Measurements from ENCODE around the gene IRF4.

The IRF4 gene

GRCh38 chr6:382883-383810 is 8.4 kb upstream of the IRF4 start:
- ATAC-seq, result no peak
- TF ChIP-seq ZFP3 (CRISPR knock-in tag; IDR thresholded peaks at IDR 0.05) (no peak), ESRRG (CRISPR knock-in tag; IDR thresholded peaks at IDR 0.05) (no peak), OSR1 (CRISPR knock-in tag; IDR thresholded peaks at IDR 0.05) (no peak)
- TF ChIP-seq, protein P1, sequence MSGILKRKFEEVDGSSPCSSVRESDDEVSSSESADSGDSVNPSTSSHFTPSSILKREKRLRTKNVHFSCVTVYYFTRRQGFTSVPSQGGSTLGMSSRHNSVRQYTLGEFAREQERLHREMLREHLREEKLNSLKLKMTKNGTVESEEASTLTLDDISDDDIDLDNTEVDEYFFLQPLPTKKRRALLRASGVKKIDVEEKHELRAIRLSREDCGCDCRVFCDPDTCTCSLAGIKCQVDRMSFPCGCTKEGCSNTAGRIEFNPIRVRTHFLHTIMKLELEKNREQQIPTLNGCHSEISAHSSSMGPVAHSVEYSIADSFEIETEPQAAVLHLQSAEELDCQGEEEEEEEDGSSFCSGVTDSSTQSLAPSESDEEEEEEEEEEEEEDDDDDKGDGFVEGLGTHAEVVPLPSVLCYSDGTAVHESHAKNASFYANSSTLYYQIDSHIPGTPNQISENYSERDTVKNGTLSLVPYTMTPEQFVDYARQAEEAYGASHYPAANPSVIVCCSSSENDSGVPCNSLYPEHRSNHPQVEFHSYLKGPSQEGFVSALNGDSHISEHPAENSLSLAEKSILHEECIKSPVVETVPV (CRISPR knock-in tag; IDR thresholded peaks at IDR 0.05), result no peak

DNA sequence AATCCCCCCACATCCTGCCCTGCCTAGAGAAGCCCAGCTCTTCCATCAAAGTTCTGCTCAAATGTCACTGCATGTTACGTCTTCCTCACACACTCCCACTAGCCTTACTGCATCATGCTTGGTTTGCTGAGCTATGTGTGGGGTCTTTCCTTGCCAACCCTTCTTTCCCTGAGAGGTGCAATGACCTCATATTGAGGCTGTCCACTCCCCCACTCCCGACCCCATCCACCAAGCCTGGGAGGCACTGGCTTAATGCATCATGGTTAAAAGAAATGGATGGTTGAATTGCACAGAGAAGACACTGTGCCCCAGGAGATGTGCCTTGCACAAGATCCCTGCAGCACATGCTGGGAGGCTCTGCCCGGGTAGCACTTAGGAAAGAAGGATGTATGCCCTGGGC is 7.7 kb upstream of the IRF4 start:
- TF ChIP-seq, protein P2, sequence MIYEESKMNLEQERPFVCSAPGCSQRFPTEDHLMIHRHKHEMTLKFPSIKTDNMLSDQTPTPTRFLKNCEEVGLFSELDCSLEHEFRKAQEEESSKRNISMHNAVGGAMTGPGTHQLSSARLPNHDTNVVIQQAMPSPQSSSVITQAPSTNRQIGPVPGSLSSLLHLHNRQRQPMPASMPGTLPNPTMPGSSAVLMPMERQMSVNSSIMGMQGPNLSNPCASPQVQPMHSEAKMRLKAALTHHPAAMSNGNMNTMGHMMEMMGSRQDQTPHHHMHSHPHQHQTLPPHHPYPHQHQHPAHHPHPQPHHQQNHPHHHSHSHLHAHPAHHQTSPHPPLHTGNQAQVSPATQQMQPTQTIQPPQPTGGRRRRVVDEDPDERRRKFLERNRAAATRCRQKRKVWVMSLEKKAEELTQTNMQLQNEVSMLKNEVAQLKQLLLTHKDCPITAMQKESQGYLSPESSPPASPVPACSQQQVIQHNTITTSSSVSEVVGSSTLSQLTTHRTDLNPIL (CRISPR knock-in tag; IDR thresholded peaks at IDR 0.05; ENCODE audit: low read depth), result no peak
- TF ChIP-seq GLIS3 (CRISPR knock-in tag; IDR thresholded peaks at IDR 0.05), result no peak
- TF ChIP-seq TSHZ2 (CRISPR knock-in tag; IDR thresholded peaks at IDR 0.05), result no peak
- TF ChIP-seq RARB (CRISPR knock-in tag; IDR thresholded peaks at IDR 0.05), result no peak
- TF ChIP-seq OSR1 (CRISPR knock-in tag; IDR thresholded peaks at IDR 0.05), result no peak
- TF ChIP-seq, protein P1 (CRISPR knock-in tag; IDR thresholded peaks at IDR 0.05), result no peak
- TF ChIP-seq ZNF70 (CRISPR knock-in tag; IDR thresholded peaks at IDR 0.05), result no peak
- no peak for TF ChIP-seq ZNF8 (CRISPR knock-in tag; IDR thresholded peaks at IDR 0.05)
- TF ChIP-seq ZNF565 (CRISPR knock-in tag; conservative IDR thresholded peaks at IDR 0.05; ENCODE audit: low read depth), result no peak
- TF ChIP-seq TCF4 (CRISPR knock-in tag; IDR thresholded peaks at IDR 0.05; ENCODE audit: borderline replicate concordance), result no peak
- TF ChIP-seq PATZ1 (CRISPR knock-in tag; IDR thresholded peaks at IDR 0.05; ENCODE audit: borderline replicate concordance), result no peak
- no peak for TF ChIP-seq ZFP30 (CRISPR knock-in tag; IDR thresholded peaks at IDR 0.05)
- no peak for TF ChIP-seq ESRRG (CRISPR knock-in tag; IDR thresholded peaks at IDR 0.05)
- TF ChIP-seq PPARA (CRISPR knock-in tag; IDR thresholded peaks at IDR 0.05; ENCODE audit: borderline replicate concordance), result no peak
- TF ChIP-seq CSDC2 (CRISPR knock-in tag; IDR thresholded peaks at IDR 0.05), result no peak
- TF ChIP-seq BACH2 (CRISPR knock-in tag; IDR thresholded peaks at IDR 0.05; ENCODE audit: borderline replicate concordance), result no peak
- no peak for TF ChIP-seq SNAI2 (CRISPR knock-in tag; IDR thresholded peaks at IDR 0.05)
- TF ChIP-seq ZFP3 (CRISPR knock-in tag; IDR thresholded peaks at IDR 0.05), result no peak
- TF ChIP-seq TOX (CRISPR knock-in tag; IDR thresholded peaks at IDR 0.05; ENCODE audit: borderline replicate concordance), result no peak
- TF ChIP-seq ARNTL (CRISPR knock-in tag; IDR thresholded peaks at IDR 0.05; ENCODE audit: borderline replicate concordance, low read depth), result no peak
- no peak for ATAC-seq

- ATAC-seq, result no peak
- TF ChIP-seq SNAI2 (CRISPR knock-in tag; IDR thresholded peaks at IDR 0.05) (no peak), TSHZ2 (CRISPR knock-in tag; IDR thresholded peaks at IDR 0.05) (no peak), TOX (CRISPR knock-in tag; IDR thresholded peaks at IDR 0.05; ENCODE audit: borderline replicate concordance) (no peak), ZFP3 (CRISPR knock-in tag; IDR thresholded peaks at IDR 0.05) (no peak), ISL1 (CRISPR knock-in tag; IDR thresholded peaks at IDR 0.05) (no peak), TCF4 (CRISPR knock-in tag; IDR thresholded peaks at IDR 0.05; ENCODE audit: borderline replicate concordance) (no peak), CSDC2 (CRISPR knock-in tag; IDR thresholded peaks at IDR 0.05) (no peak), OSR1 (CRISPR knock-in tag; IDR thresholded peaks at IDR 0.05) (no peak), ZNF565 (CRISPR knock-in tag; conservative IDR thresholded peaks at IDR 0.05; ENCODE audit: low read depth) (no peak), ZFP30 (CRISPR knock-in tag; IDR thresholded peaks at IDR 0.05) (no peak), ARNTL (CRISPR knock-in tag; IDR thresholded peaks at IDR 0.05; ENCODE audit: borderline replicate concordance, low read depth) (no peak)
- TF ChIP-seq, protein P2 (CRISPR knock-in tag; IDR thresholded peaks at IDR 0.05; ENCODE audit: low read depth), result no peak
These were observed 6.7 kb upstream of the IRF4 start for GRCh38 chr6:384898-385297.

Measured in SK-N-SH treated with all-trans-retinoic acid at 6 μM for 48 hours (cell line).